Stomach smooth muscle (tissue), 2 donors: ENCODE data around the gene CHRNA1.

Experiments used
- H3K27ac ChIP-seq: one replicate; pipeline ENCODE4 v1.7.0; 2013; ENCODE audit warnings: mild to moderate bottlenecking, low read length, inconsistent platforms
- H3K27me3 ChIP-seq, 2 donors: one replicate each; pipeline ENCODE4 v1.7.0; 2013; ENCODE audit warnings: low read length in 2 of 2; ENCODE audit not compliant: insufficient read depth in 2 of 2, control insufficient read depth in 1 of 2
- H3K36me3 ChIP-seq, 2 donors: one replicate each; pipeline ENCODE4 v1.7.0; 2013; ENCODE audit warnings: low read length in 2 of 2; ENCODE audit not compliant: control insufficient read depth in 2 of 2, insufficient read depth in 2 of 2
- H3K4me1 ChIP-seq: one replicate; pipeline ENCODE4 v1.7.0; 2013; ENCODE audit warnings: low read length; ENCODE audit not compliant: control insufficient read depth, insufficient read depth
- H3K4me3 ChIP-seq, 2 donors: one replicate each; pipeline ENCODE4 v1.7.0; 2013; ENCODE audit warnings: low read length in 2 of 2
- H3K9ac ChIP-seq, 2 donors: one replicate each; pipeline ENCODE4 v1.7.0; 2013; ENCODE audit warnings: low read length in 2 of 2, mild to moderate bottlenecking in 1 of 2
- H3K9me3 ChIP-seq, 2 donors: one replicate each; pipeline ENCODE4 v1.7.0; 2013; ENCODE audit warnings: low read length in 2 of 2; ENCODE audit not compliant: control insufficient read depth in 2 of 2
- donor health status: healthy.
- donor health status: Pancreatic carcinoma.

The CHRNA1 gene

GRCh38 chr2:174764280-174765255 lies at the start of gene CHRNA1:
Gene CHRNA1, minus strand, starts transcription at chr2:174764472. Its CDS starts 78 bp downstream, at chr2:174764394.
- Histone ChIP-seq H3K36me3 (no peaks in the 10 kb centered on the region), H3K4me3 (no peak within 1 kb of the TSS), H3K9ac (no peak within 1 kb of the TSS), H3K27ac (no peak within 1 kb of the TSS), H3K4me1 (no peaks in the 10 kb centered on the region), H3K9me3 (no peaks in the 10 kb centered on the region), H3K27me3 (no peaks in the 10 kb centered on the region)

GRCh38 chr2:174812037-174812436 lies 47.8 kb upstream of the CHRNA1 start:
- no peak overlapping the region for H3K4me3 ChIP-seq
- no peak overlapping the region for H3K27ac ChIP-seq
- H3K36me3 ChIP-seq = peaks cover 3 to 16% of the 10 kb centered on the region in 2 donors
- H3K27me3 ChIP-seq = no peaks in the 10 kb centered on the region
- peaks cover 2% of the 10 kb centered on the region for H3K4me1 ChIP-seq
- H3K9me3 ChIP-seq = no peaks in the 10 kb centered on the region
- no peak overlapping the region for H3K9ac ChIP-seq

DNA sequence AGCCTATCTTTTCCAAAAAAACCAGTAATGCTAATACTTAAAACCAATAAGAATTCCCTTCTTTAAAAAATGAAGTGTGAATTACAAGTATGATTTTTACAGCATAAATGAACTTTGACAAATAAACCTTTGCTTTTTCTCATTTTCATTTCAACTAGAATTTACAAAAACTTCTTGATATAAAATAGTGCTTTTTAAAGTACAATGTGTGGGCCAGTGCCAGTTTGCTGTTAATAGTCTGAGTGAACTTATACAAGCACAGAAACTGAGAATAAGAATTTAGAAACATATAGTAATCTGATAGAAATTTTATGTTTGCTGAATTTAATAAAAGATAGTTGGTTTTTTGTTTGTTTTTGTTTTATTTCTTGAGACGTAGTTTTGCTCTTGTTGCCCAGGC lies 43.7 kb upstream of the CHRNA1 start:
- Histone ChIP-seq H3K27ac (no peak overlapping the region), H3K9ac (no peak overlapping the region), H3K36me3 (peaks cover 3 to 24% of the 10 kb centered on the region in 2 donors), H3K4me3 (no peak overlapping the region), H3K27me3 (no peaks in the 10 kb centered on the region), H3K9me3 (no peaks in the 10 kb centered on the region), H3K4me1 (no peaks in the 10 kb centered on the region)

DNA sequence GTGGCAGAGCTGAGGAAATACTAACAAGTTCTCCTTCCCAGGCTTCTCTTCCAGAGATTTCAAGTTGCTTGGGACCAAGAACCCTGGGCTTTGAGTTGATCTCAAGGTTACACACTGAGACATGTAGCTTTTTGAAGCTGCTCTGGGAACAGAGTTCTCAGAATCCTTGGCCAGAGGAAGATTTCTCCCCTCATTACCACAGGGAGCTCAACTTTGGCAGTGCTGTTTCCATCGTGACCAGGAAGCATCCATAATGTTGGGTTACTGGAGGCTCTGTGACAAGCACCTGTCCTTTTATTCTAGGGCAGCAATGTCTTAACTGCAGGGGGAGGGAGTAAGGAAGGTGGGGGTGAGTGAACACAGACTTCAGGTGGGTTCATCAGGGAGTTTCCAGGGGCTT lies 41.5 kb upstream of the CHRNA1 start:
- H3K9ac ChIP-seq = no peak overlapping the region
- H3K36me3 ChIP-seq = peaks cover 3 to 20% of the 10 kb centered on the region in 2 donors
- H3K4me1 ChIP-seq = no peaks in the 10 kb centered on the region
- no peaks in the 10 kb centered on the region for H3K27me3 ChIP-seq
- no peaks in the 10 kb centered on the region for H3K9me3 ChIP-seq
- H3K4me3 ChIP-seq = no peak overlapping the region
- no peak overlapping the region for H3K27ac ChIP-seq

DNA sequence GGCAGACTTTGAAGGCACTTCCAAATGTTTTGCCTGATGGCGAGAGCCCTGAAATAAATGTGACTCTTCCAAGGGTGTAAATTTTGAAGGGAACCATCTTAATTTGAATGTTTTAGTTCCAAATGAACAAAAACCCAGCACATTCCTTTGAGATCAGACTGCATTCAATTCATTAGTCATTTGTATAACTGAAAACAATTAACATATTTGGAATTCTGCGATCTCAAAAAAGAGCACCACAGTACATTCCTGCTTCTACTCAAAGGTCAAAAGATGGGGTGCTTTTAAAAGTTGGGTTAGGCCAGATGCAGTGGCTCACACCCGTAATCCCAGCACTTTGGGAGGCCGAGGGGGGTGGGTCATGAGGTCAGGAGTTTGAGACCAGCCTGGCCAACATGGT lies 38.2 kb upstream of the CHRNA1 start:
- Histone ChIP-seq H3K27me3 (no peaks in the 10 kb centered on the region), H3K9ac (no peak overlapping the region), H3K9me3 (no peaks in the 10 kb centered on the region), H3K36me3 (peaks cover 5 to 19% of the 10 kb centered on the region in 2 donors), H3K4me1 (no peaks in the 10 kb centered on the region), H3K4me3 (no peak overlapping the region), H3K27ac (no peak overlapping the region)

DNA sequence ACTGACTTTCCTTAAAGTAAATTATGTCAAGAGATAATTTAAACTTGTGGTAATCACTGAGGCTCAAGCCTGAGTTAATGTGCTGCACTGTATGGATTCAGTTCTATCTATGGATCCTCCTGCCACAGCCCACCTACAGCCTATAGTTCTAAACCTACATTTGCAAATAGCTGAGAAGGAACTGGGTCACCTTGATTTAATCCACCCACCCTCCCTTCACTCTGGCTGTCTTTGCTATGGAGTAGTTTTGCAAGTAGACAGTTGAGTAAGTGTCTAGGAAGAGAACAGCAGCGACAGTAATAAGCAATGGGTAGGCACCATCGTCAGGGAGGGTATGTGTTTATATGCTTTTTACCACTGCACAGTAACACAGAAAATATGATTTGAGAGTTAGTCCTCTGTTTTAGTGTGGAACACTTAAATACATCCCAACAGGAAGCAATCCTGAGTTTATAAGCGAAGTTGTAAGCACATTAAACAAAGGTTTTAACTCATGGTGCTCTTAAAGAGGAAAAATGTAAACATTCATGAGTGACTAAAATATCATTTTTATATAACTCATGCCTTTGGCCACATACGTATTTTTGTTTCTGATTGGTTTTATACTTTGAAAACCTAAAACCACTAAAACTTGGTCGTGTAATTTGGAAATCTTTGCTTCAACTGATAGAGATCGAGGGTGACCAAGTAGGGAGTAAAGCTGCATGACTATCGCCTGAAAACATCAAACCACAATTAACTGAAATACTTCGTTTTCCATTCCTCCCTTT lies 36.3 kb upstream of the CHRNA1 start:
- H3K4me1 ChIP-seq = no peaks in the 10 kb centered on the region
- no peak overlapping the region for H3K27ac ChIP-seq
- H3K4me3 ChIP-seq = no peak overlapping the region
- no peak overlapping the region for H3K9ac ChIP-seq
- no peaks in the 10 kb centered on the region for H3K9me3 ChIP-seq
- H3K27me3 ChIP-seq = no peaks in the 10 kb centered on the region
- H3K36me3 ChIP-seq = peaks cover 5 to 14% of the 10 kb centered on the region in 2 donors

DNA sequence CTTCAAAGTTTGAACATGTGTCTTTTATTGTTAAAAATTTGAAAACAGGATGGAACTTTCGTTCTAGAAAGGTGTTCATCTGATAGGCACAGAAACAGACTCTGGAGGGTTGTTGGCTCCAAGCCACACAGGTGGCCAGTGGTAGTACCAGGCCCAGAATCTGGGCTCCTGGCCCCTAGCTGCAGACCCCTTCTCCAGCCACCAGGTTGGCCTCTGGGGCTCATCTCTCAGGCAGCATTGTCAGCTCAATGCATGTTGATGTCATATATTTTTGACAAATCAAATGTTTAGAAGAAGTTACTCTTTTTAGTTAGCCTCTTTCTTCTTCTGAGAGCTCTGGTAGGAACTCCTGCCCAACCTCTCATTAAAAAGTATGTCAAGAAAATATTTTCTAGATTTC lies 34.5 kb upstream of the CHRNA1 start:
- Histone ChIP-seq H3K36me3 (peaks cover 5 to 11% of the 10 kb centered on the region in 2 donors), H3K4me3 (no peak overlapping the region), H3K27ac (no peak overlapping the region), H3K9me3 (no peaks in the 10 kb centered on the region), H3K4me1 (no peaks in the 10 kb centered on the region), H3K27me3 (no peaks in the 10 kb centered on the region), H3K9ac (no peak overlapping the region)

- H3K27me3 ChIP-seq = no peaks in the 10 kb centered on the region
- no peaks in the 10 kb centered on the region for H3K4me1 ChIP-seq
- H3K36me3 ChIP-seq = peaks cover 5 to 11% of the 10 kb centered on the region in 2 donors
- H3K9me3 ChIP-seq = no peaks in the 10 kb centered on the region
- no peak overlapping the region for H3K9ac ChIP-seq
- H3K27ac ChIP-seq = no peak overlapping the region
- no peak overlapping the region for H3K4me3 ChIP-seq
These were observed 33.6 kb upstream of the CHRNA1 start for GRCh38 chr2:174797781-174798276.

DNA sequence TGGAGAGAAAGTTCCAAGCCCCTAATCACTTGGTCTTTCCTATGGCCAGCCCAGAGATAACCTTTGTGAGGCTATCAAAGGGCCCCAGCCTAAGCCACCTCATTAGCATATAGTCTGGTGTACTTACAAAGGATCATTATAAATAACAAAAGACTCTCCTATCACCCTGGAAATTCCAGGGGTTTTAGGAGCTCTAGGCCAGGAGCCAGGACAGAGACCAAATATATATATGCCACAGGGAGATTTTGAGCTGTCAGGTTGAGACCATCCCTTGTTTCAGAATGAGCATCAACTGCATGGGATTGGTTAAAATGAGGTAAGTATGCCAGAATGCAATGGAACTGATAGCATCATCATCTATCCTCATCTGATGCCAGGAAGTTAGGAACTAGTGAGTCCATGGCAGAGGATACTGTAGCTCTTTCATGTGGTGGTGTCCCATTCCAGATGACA lies 32.1 kb upstream of the CHRNA1 start:
- H3K9me3 ChIP-seq = no peaks in the 10 kb centered on the region
- H3K27ac ChIP-seq = no peak overlapping the region
- H3K9ac ChIP-seq = no peak overlapping the region
- no peak overlapping the region for H3K4me3 ChIP-seq
- no peaks in the 10 kb centered on the region for H3K4me1 ChIP-seq
- H3K27me3 ChIP-seq = no peaks in the 10 kb centered on the region
- H3K36me3 ChIP-seq = peaks cover 5 to 11% of the 10 kb centered on the region in 2 donors

DNA sequence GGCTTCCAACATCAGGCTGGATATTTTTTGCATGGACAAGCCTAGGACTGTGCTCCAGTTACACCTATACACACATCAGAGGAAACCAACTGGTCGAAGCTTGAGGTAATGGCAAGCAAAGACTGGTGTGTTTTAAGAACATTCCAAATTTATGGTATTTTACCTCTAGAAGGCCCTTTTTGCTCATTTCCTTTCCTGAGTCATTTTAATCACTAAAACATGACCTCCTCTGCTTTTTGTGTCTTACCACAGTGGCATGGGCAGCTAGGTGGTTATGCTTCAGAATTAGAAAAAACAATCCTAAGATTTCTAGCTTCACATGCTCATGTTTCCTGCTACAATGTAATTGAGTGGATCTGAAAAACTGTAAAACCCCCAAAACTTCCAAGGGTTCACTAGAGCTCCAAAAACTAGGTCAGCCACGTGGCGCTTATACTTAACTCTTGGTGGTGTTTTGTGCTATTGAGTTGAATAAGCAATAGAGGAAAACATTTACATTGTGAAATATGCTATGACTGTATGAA lies 30.6 kb upstream of the CHRNA1 start:
- Histone ChIP-seq H3K27ac (no peak overlapping the region), H3K36me3 (peaks cover 4 to 5% of the 10 kb centered on the region in 2 donors), H3K4me3 (no peak overlapping the region), H3K4me1 (no peaks in the 10 kb centered on the region), H3K9ac (no peak overlapping the region), H3K9me3 (no peaks in the 10 kb centered on the region), H3K27me3 (no peaks in the 10 kb centered on the region)
